A673 (cell line): ENCODE results near the gene PLA2G2E.

Experiments used
- EZH2 ChIP-seq: fragments of 200-600 bp; sonication (generic); IDR thresholded peaks from 2 replicates; pipeline ENCODE4 v1.6.1; 2017; ENCODE audit warnings: borderline replicate concordance, low read depth, mild to moderate bottlenecking, mixed read lengths, antibody characterized with exemption, low read length; ENCODE audit not compliant: poor library complexity, severe bottlenecking
- TF ChIP-seq, protein P1 (sequence below): fragments of 300-800, 200-600 bp; sonication (generic); conservative IDR thresholded peaks from 2 replicates; pipeline ENCODE4 v1.5.1; 2017; ENCODE audit warnings: low read depth, mild to moderate bottlenecking, antibody characterized with exemption, low read length, moderate library complexity, mixed read lengths

DNA sequence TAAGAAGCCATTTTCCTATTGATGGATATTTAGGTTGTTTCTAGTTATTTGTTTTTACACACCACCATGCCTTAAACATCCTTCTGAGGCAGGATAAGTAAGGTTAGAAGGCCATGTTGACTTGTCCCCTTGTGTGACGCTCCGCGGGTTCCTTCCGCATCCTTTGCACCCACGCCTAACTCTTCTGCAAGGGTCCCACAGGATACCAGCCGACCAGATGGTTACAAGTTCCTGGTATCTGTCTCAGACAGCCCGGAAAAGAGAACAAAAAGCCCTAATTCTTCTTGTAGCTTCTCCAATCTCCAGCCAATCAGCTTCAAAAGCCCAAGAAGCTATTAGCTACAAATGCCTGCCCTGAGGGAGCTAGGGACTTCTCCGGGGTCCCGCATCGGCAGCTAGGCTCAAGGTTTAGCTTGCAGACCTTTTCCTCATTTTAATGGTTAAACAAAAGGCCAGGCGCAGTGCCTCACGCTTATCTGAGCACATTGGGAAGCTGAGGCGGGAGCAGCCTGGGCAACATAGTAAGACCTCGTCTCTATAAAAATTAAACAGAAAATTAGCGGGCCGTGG, 46.2 kb downstream of the PLA2G2E start:
- TF ChIP-seq, protein P1, sequence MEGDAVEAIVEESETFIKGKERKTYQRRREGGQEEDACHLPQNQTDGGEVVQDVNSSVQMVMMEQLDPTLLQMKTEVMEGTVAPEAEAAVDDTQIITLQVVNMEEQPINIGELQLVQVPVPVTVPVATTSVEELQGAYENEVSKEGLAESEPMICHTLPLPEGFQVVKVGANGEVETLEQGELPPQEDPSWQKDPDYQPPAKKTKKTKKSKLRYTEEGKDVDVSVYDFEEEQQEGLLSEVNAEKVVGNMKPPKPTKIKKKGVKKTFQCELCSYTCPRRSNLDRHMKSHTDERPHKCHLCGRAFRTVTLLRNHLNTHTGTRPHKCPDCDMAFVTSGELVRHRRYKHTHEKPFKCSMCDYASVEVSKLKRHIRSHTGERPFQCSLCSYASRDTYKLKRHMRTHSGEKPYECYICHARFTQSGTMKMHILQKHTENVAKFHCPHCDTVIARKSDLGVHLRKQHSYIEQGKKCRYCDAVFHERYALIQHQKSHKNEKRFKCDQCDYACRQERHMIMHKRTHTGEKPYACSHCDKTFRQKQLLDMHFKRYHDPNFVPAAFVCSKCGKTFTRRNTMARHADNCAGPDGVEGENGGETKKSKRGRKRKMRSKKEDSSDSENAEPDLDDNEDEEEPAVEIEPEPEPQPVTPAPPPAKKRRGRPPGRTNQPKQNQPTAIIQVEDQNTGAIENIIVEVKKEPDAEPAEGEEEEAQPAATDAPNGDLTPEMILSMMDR: no peak
- no peak for TF ChIP-seq EZH2
